Measurements from ENCODE around the gene S100A11.

S100A11 gene

DNA sequence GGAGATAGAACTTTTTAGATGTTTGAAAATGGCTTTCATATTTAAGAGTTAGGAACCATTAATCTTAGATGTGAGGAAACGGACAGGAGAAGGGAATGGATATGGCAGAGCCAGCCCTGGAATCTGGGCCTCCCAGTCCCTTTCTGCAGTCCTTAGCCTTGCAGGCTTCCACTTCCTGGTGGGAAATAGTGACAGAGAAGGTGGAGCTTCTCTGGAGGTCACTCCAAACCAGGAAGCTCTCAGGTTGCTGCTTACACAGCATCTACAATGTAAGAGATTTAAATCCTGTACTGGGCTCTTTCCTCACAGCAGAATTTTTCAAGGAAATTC, 2.5 kb downstream of the S100A11 start:
- TF ChIP-seq, protein P1, sequence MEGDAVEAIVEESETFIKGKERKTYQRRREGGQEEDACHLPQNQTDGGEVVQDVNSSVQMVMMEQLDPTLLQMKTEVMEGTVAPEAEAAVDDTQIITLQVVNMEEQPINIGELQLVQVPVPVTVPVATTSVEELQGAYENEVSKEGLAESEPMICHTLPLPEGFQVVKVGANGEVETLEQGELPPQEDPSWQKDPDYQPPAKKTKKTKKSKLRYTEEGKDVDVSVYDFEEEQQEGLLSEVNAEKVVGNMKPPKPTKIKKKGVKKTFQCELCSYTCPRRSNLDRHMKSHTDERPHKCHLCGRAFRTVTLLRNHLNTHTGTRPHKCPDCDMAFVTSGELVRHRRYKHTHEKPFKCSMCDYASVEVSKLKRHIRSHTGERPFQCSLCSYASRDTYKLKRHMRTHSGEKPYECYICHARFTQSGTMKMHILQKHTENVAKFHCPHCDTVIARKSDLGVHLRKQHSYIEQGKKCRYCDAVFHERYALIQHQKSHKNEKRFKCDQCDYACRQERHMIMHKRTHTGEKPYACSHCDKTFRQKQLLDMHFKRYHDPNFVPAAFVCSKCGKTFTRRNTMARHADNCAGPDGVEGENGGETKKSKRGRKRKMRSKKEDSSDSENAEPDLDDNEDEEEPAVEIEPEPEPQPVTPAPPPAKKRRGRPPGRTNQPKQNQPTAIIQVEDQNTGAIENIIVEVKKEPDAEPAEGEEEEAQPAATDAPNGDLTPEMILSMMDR (IDR thresholded peaks at IDR 0.05; ENCODE audit: control insufficient read depth, extremely low read depth, insufficient read depth) = no peak
- peak overlapping the region; percentile 81 for H3K4me3 ChIP-seq (ENCODE audit: low read depth, low read length)
- no peak for DNase-seq (ENCODE audit: low read depth)

DNA sequence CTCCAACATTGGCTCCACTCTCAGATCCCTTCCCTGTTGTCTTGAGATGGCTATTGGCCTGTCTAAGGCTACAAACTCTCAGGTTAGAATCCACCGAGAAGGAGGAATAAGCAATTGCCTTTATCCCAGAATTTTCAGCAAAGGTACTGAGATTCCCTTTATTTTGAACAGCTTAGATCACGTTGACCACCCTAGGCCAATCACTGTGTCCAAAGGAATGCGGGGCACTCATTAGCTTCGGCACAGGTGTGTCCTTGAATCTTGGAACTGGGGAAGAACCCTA, 6.9 kb downstream of the S100A11 start:
- no peak overlapping the region for H3K4me3 ChIP-seq (ENCODE audit: low read depth, low read length)
- TF ChIP-seq, protein P1 (IDR thresholded peaks at IDR 0.05; ENCODE audit: control insufficient read depth, extremely low read depth, insufficient read depth) = no peak
- DNase-seq (ENCODE audit: low read depth) = no peak

GRCh38 chr1:152029144-152029928, 7.5 kb downstream of the S100A11 start:
- no peak for DNase-seq (ENCODE audit: low read depth)
- H3K4me3 ChIP-seq (ENCODE audit: low read depth, low read length) = no peak overlapping the region
- TF ChIP-seq, protein P1 (IDR thresholded peaks at IDR 0.05; ENCODE audit: control insufficient read depth, extremely low read depth, insufficient read depth) = no peak

GRCh38 chr1:152026895-152027294, 9.9 kb downstream of the S100A11 start:
- DNase-seq (ENCODE audit: low read depth) = no peak

DNA sequence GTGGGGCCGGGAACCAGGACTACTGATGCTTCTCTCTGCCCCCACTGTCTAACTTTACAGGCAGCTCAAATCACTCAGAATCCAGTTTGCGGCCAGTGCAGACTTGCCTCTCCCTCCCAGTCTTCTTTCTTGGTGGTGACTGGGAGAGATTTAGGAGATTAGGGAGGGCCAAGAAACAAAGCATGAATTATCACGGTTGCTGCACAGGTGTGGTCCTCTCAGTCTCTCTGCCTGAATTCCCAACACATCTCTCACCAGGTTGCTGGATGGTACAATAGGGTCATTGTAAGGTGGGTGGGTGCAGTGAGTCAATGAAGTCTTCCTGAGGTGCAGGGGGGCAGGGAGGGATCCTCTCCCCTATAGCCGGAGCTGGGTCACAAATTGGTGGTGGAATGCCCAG, 12.6 kb downstream of the S100A11 start:
- H3K4me3 ChIP-seq (ENCODE audit: low read depth, low read length) = no peak overlapping the region
- no peak for DNase-seq (ENCODE audit: low read depth)
- TF ChIP-seq, protein P1 (IDR thresholded peaks at IDR 0.05; ENCODE audit: control insufficient read depth, extremely low read depth, insufficient read depth) = no peak

More at GRCh38 chr1:152026895-152027294, 9.9 kb downstream of the S100A11 start:
- no peak overlapping the region for H3K4me3 ChIP-seq (ENCODE audit: low read depth, low read length)
- TF ChIP-seq, protein P1 (IDR thresholded peaks at IDR 0.05; ENCODE audit: control insufficient read depth, extremely low read depth, insufficient read depth) = no peak

DNA sequence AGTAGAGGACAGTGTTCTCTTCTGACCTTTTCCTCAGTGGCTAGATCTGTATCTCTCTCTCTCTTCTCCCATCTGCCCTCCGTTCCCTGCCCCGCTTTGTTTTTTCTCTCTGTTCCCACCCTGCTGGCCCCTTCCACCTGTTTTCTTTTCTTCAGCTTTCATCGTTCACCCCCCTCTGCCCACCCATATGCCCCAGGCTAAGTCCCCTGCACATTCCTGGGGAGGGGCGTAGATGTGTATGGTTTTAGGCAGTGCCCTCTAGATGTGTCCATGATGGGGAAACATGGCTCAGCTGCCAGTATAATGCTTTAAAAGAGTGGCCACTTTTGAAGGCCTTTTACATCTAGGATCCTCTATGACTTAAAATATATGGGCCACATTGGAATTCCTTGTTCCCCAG, 13.6 kb downstream of the S100A11 start:
- no peak for DNase-seq (ENCODE audit: low read depth)
- TF ChIP-seq, protein P1 (IDR thresholded peaks at IDR 0.05; ENCODE audit: control insufficient read depth, extremely low read depth, insufficient read depth) = no peak
- H3K4me3 ChIP-seq (ENCODE audit: low read depth, low read length) = no peak overlapping the region

DNA sequence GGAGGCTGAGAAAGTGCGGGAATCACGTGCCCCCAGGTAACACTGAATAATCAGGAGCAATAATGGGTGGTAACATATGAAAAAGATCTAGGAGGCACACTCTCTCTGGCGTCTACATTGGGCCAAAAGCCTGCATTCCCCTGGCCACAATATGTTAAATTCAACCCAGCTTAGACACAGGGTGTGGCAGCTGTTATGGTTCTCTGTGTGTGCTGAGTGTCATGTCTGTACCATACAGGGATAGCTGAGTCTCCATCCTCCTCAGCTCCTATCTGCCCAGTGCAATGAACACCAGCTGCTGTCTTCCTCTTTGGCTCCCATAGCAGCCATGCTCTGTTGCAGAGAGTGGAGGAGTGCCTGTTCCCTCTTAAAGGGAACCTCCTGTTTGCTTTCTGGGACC, 14.3 kb downstream of the S100A11 start:
- TF ChIP-seq, protein P1 (IDR thresholded peaks at IDR 0.05; ENCODE audit: control insufficient read depth, extremely low read depth, insufficient read depth) = no peak
- H3K4me3 ChIP-seq (ENCODE audit: low read depth, low read length) = no peak overlapping the region
- no peak for DNase-seq (ENCODE audit: low read depth)
